ENCODE results near the gene CCK.

The CCK gene

GRCh38 chr3:42270561-42270960 lies 4.6 kb upstream of the CCK start:
- peaks cover 8 to 22% (median 18%) of the 10 kb centered on the region in 5 donors for H3K27me3 ChIP-seq (ENCODE audit: control insufficient read depth in 5 of 5, insufficient read depth in 4 of 5, low read length in 5 of 5)
- H3K36me3 ChIP-seq (ENCODE audit: control insufficient read depth in 5 of 5, insufficient read depth in 5 of 5, low read length in 5 of 5), result no peaks in the 10 kb centered on the region
- no peak overlapping the region for H3K9ac ChIP-seq (ENCODE audit: low read length in 5 of 5)

GRCh38 chr3:42269647-42270046 lies 3.7 kb upstream of the CCK start:
- H3K4me1 ChIP-seq (ENCODE audit: control insufficient read depth in 5 of 5, insufficient read depth in 5 of 5, low read length in 5 of 5), result peaks cover 0 to 10% (median 8%) of the 10 kb centered on the region in 5 donors
- H3K9ac ChIP-seq (ENCODE audit: low read length in 5 of 5), result no peak overlapping the region
- H3K36me3 ChIP-seq (ENCODE audit: control insufficient read depth in 5 of 5, insufficient read depth in 5 of 5, low read length in 5 of 5), result no peaks in the 10 kb centered on the region
- H3K4me3 ChIP-seq (ENCODE audit: low read depth in 1 of 5, low read length in 5 of 5), result no peak overlapping the region
- H3K27me3 ChIP-seq (ENCODE audit: control insufficient read depth in 5 of 5, insufficient read depth in 4 of 5, low read length in 5 of 5), result peaks cover 12 to 29% (median 25%) of the 10 kb centered on the region in 5 donors
- no peaks in the 10 kb centered on the region for H3K9me3 ChIP-seq (ENCODE audit: control insufficient read depth in 5 of 5, low read length in 5 of 5)
- H3K27ac ChIP-seq (ENCODE audit: low read depth, low read length), result no peak overlapping the region

More at GRCh38 chr3:42270561-42270960, 4.6 kb upstream of the CCK start:
- peaks cover 0 to 3% (median 0%) of the 10 kb centered on the region in 5 donors for H3K4me1 ChIP-seq (ENCODE audit: control insufficient read depth in 5 of 5, insufficient read depth in 5 of 5, low read length in 5 of 5)
- H3K27ac ChIP-seq (ENCODE audit: low read depth, low read length), result no peak overlapping the region
- no peak overlapping the region for H3K4me3 ChIP-seq (ENCODE audit: low read depth in 1 of 5, low read length in 5 of 5)
- no peaks in the 10 kb centered on the region for H3K9me3 ChIP-seq (ENCODE audit: control insufficient read depth in 5 of 5, low read length in 5 of 5)

- H3K9me3 ChIP-seq (ENCODE audit: control insufficient read depth in 5 of 5, low read length in 5 of 5), result no peaks in the 10 kb centered on the region
- H3K4me1 ChIP-seq (ENCODE audit: control insufficient read depth in 5 of 5, insufficient read depth in 5 of 5, low read length in 5 of 5), result peaks cover 0 to 21% (median 19%) of the 10 kb centered on the region in 5 donors
- no peak overlapping the region for H3K9ac ChIP-seq (ENCODE audit: low read length in 5 of 5)
- no peaks in the 10 kb centered on the region for H3K36me3 ChIP-seq (ENCODE audit: control insufficient read depth in 5 of 5, insufficient read depth in 5 of 5, low read length in 5 of 5)
- peaks cover 26 to 47% (median 41%) of the 10 kb centered on the region in 5 donors for H3K27me3 ChIP-seq (ENCODE audit: control insufficient read depth in 5 of 5, insufficient read depth in 4 of 5, low read length in 5 of 5)
- no peak overlapping the region for H3K27ac ChIP-seq (ENCODE audit: low read depth, low read length)
- no peak overlapping the region for H3K4me3 ChIP-seq (ENCODE audit: low read depth in 1 of 5, low read length in 5 of 5)
Measured at GRCh38 chr3:42267878-42268277, 1.9 kb upstream of the CCK start.

DNA sequence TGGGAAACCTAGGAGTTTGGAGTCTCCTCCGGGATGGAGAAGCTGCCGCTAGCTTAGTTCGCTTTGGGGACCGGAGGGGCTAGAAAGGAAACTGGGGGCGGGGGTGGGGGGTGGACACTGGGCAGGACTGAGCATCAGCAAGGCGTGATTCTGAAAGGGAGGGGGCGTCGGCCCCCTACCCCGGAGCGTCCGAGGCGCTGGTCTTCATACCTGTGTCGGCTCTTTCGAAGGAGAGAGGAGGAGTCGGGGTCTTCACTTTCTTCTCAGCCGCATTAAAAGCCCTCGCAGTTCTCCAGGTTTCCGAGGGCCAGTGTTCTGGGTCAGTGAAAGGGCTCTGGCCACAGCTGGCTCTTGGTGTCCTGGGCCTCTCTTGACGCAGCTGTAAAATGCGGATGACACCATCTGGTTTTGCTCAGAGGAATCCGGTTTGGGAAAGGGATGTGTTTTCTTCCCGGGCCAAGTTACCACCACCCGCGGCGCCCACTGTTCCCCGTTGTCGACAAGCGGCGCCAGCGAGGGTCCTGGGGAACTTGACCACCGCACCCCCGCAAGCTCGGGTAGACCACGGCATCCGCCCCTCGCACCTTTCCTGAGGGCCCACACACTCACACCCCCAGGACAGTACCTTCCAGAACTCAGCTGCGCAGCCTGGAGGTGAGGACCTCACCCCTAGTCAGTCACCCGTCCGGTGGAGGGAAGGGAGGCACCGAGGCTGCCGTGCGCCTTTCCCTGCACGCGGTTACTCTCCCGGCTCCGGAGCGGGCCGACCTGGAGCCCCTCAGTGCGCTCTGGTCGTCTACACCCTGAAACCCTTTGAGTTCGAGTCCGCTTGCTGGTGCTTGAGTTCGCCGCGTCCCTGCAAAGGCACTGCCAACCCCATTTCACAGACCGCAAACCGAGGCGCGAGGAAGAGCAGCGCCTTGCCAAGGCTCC lies 660 bp downstream of the CCK start:
- Histone ChIP-seq H3K9ac (ENCODE audit: low read length in 5 of 5) (no peak overlapping the region), H3K9me3 (ENCODE audit: control insufficient read depth in 5 of 5, low read length in 5 of 5) (no peaks in the 10 kb centered on the region), H3K27ac (ENCODE audit: low read depth, low read length) (no peak overlapping the region), H3K4me3 (ENCODE audit: low read depth in 1 of 5, low read length in 5 of 5) (no peak overlapping the region), H3K27me3 (ENCODE audit: control insufficient read depth in 5 of 5, insufficient read depth in 4 of 5, low read length in 5 of 5) (peaks cover 30 to 53% (median 46%) of the 10 kb centered on the region in 5 donors), H3K4me1 (ENCODE audit: control insufficient read depth in 5 of 5, insufficient read depth in 5 of 5, low read length in 5 of 5) (peaks cover 0 to 21% (median 19%) of the 10 kb centered on the region in 5 donors), H3K36me3 (ENCODE audit: control insufficient read depth in 5 of 5, insufficient read depth in 5 of 5, low read length in 5 of 5) (no peaks in the 10 kb centered on the region)

- no peaks in the 10 kb centered on the region for H3K9me3 ChIP-seq (ENCODE audit: control insufficient read depth in 5 of 5, low read length in 5 of 5)
- no peak overlapping the region for H3K9ac ChIP-seq (ENCODE audit: low read length in 5 of 5)
- H3K27ac ChIP-seq (ENCODE audit: low read depth, low read length), result no peak overlapping the region
- peak overlapping the region in 1 of 5 donors; percentile 15 for H3K4me3 ChIP-seq (ENCODE audit: low read depth in 1 of 5, low read length in 5 of 5)
- no peaks in the 10 kb centered on the region for H3K36me3 ChIP-seq (ENCODE audit: control insufficient read depth in 5 of 5, insufficient read depth in 5 of 5, low read length in 5 of 5)
- peaks cover 0 to 21% (median 19%) of the 10 kb centered on the region in 5 donors for H3K4me1 ChIP-seq (ENCODE audit: control insufficient read depth in 5 of 5, insufficient read depth in 5 of 5, low read length in 5 of 5)
- H3K27me3 ChIP-seq (ENCODE audit: control insufficient read depth in 5 of 5, insufficient read depth in 4 of 5, low read length in 5 of 5), result peaks cover 33 to 55% (median 47%) of the 10 kb centered on the region in 5 donors
Measured at GRCh38 chr3:42264399-42265058, 1.5 kb downstream of the CCK start.

DNA sequence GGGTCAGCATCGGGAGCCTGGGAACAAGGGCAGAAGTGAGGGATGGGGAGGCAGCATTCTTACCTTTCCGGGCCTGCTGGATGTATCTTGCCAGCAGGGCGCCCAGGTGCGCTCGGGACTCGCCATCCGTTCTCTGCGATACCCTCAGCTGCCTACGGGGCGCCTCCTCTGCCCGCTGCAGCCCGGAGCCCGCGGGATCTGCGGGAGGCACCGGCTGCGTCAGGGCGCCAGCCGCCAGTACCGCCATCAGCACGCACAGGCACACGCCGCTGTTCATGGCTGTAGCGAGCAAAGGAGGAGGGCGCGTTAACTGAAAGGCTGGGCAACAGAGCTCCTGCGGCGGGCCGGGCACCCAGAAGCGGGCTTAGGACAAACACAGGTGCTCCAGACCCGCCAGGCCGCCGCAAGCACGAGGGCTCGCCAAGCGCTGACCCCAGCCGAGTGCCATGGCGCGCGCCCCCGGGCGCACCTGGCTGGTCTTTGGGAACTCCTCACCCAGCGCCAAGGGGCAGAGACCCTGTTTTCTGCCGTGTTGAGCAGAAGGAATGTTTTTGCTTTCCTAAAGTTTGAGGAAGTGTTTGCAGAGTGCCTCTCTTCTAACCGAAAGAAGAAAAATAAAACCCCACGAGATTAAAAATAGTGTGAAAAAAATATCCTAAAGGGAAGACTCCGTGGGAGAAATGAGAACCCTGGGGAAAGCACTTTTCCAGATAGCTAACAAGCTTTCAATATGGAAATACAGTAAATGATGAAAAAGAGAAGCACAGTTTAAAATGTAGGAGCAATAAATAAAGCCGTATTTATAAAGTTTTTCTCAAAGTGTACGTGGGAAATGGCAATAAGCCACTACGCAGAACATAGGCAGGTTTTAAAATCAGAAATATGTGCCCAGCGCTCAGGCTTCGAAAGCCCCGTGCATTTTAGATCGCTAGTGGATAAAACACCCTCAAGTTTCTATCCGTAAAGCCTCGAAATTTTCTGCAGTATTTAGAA lies 2.3 kb downstream of the CCK start:
- Histone ChIP-seq H3K9ac (ENCODE audit: low read length in 5 of 5) (no peak overlapping the region), H3K4me1 (ENCODE audit: control insufficient read depth in 5 of 5, insufficient read depth in 5 of 5, low read length in 5 of 5) (peaks cover 0 to 21% (median 19%) of the 10 kb centered on the region in 5 donors), H3K9me3 (ENCODE audit: control insufficient read depth in 5 of 5, low read length in 5 of 5) (no peaks in the 10 kb centered on the region), H3K4me3 (ENCODE audit: low read depth in 1 of 5, low read length in 5 of 5) (peak overlapping the region in 1 of 5 donors; percentile 35), H3K27me3 (ENCODE audit: control insufficient read depth in 5 of 5, insufficient read depth in 4 of 5, low read length in 5 of 5) (peaks cover 28 to 55% (median 42%) of the 10 kb centered on the region in 5 donors), H3K36me3 (ENCODE audit: control insufficient read depth in 5 of 5, insufficient read depth in 5 of 5, low read length in 5 of 5) (no peaks in the 10 kb centered on the region), H3K27ac (ENCODE audit: low read depth, low read length) (no peak overlapping the region)

- H3K4me3 ChIP-seq (ENCODE audit: low read depth in 1 of 5, low read length in 5 of 5), result no peak overlapping the region
- no peaks in the 10 kb centered on the region for H3K9me3 ChIP-seq (ENCODE audit: control insufficient read depth in 5 of 5, low read length in 5 of 5)
- H3K27me3 ChIP-seq (ENCODE audit: control insufficient read depth in 5 of 5, insufficient read depth in 4 of 5, low read length in 5 of 5), result peaks cover 28 to 48% (median 41%) of the 10 kb centered on the region in 5 donors
- no peak overlapping the region for H3K9ac ChIP-seq (ENCODE audit: low read length in 5 of 5)
- H3K36me3 ChIP-seq (ENCODE audit: control insufficient read depth in 5 of 5, insufficient read depth in 5 of 5, low read length in 5 of 5), result no peaks in the 10 kb centered on the region
- H3K4me1 ChIP-seq (ENCODE audit: control insufficient read depth in 5 of 5, insufficient read depth in 5 of 5, low read length in 5 of 5), result peaks cover 0 to 21% (median 19%) of the 10 kb centered on the region in 5 donors
- H3K27ac ChIP-seq (ENCODE audit: low read depth, low read length), result no peak overlapping the region
Measured at GRCh38 chr3:42262525-42262924, 3.5 kb downstream of the CCK start.

DNA sequence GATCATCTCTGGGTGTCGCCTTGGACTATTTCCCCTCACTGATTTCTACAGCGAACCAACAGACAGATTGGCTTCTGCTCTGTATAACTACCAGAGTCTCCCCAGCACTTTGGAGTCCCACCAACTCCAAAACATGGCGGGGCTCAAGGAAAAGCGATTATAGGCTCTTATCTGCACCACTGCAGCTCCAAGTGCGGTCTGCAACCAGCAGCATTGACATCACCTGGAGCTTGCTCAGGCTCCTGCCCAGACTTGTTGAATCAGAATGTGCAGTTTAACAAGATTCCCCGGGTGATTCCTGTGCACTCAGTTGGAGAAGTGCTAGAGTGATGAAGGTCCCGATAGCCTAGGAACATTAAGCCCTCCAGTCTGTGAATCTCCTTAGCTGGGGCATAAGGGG lies 9.0 kb downstream of the CCK start:
- Histone ChIP-seq H3K9ac (ENCODE audit: low read length in 5 of 5) (no peak overlapping the region), H3K4me1 (ENCODE audit: control insufficient read depth in 5 of 5, insufficient read depth in 5 of 5, low read length in 5 of 5) (no peaks in the 10 kb centered on the region), H3K36me3 (ENCODE audit: control insufficient read depth in 5 of 5, insufficient read depth in 5 of 5, low read length in 5 of 5) (no peaks in the 10 kb centered on the region), H3K9me3 (ENCODE audit: control insufficient read depth in 5 of 5, low read length in 5 of 5) (no peaks in the 10 kb centered on the region), H3K4me3 (ENCODE audit: low read depth in 1 of 5, low read length in 5 of 5) (no peak overlapping the region), H3K27ac (ENCODE audit: low read depth, low read length) (no peak overlapping the region), H3K27me3 (ENCODE audit: control insufficient read depth in 5 of 5, insufficient read depth in 4 of 5, low read length in 5 of 5) (peaks cover 3 to 13% (median 8%) of the 10 kb centered on the region in 5 donors)

GRCh38 chr3:42256135-42256819 lies 9.7 kb downstream of the CCK start:
- no peaks in the 10 kb centered on the region for H3K9me3 ChIP-seq (ENCODE audit: control insufficient read depth in 5 of 5, low read length in 5 of 5)
- no peak overlapping the region for H3K9ac ChIP-seq (ENCODE audit: low read length in 5 of 5)
- peaks cover 3 to 12% (median 8%) of the 10 kb centered on the region in 5 donors for H3K27me3 ChIP-seq (ENCODE audit: control insufficient read depth in 5 of 5, insufficient read depth in 4 of 5, low read length in 5 of 5)
- no peak overlapping the region for H3K4me3 ChIP-seq (ENCODE audit: low read depth in 1 of 5, low read length in 5 of 5)
- H3K27ac ChIP-seq (ENCODE audit: low read depth, low read length), result no peak overlapping the region
- H3K4me1 ChIP-seq (ENCODE audit: control insufficient read depth in 5 of 5, insufficient read depth in 5 of 5, low read length in 5 of 5), result no peaks in the 10 kb centered on the region
- H3K36me3 ChIP-seq (ENCODE audit: control insufficient read depth in 5 of 5, insufficient read depth in 5 of 5, low read length in 5 of 5), result no peaks in the 10 kb centered on the region
